Liver (tissue), 9 donors: ENCODE measurements around the gene KIZ. TPM values are rescaled to one million over a fixed set of nuclear protein-coding genes. Genes with fewer than 3 reads are reported as not detected.

Source experiments
- DNase-seq: peaks from one replicate; pipeline ENCODE4 v3.0.0-alpha.2; 2017; ENCODE audit warnings: low spot score
- H3K27ac ChIP-seq, 2 donors: one replicate each; pipeline ENCODE4 v1.7.0; 2013; ENCODE audit warnings: inconsistent platforms in 2 of 2, low read length in 2 of 2, control low read depth in 1 of 2, low read depth in 1 of 2, mild to moderate bottlenecking in 1 of 2
- H3K27me3 ChIP-seq, 4 donors: one replicate each; pipeline versions ENCODE4 v1.6.1 to v1.7.0; 2013; ENCODE audit warnings: low read length in 3 of 4, inconsistent platforms in 1 of 4, mild to moderate bottlenecking in 1 of 4, moderate library complexity in 1 of 4; ENCODE audit not compliant: control insufficient read depth in 4 of 4, insufficient read depth in 4 of 4
- H3K36me3 ChIP-seq, 4 donors: one replicate each; pipeline versions ENCODE4 v1.6.1 to v1.7.0; 2013; ENCODE audit warnings: low read length in 3 of 4, mild to moderate bottlenecking in 3 of 4, low read depth in 1 of 4, moderate library complexity in 1 of 4; ENCODE audit not compliant: control insufficient read depth in 4 of 4, insufficient read depth in 3 of 4
- H3K4me1 ChIP-seq, 4 donors: one replicate each; pipeline versions ENCODE4 v1.6.1 to v1.7.0; 2013; ENCODE audit warnings: low read length in 3 of 4, mild to moderate bottlenecking in 3 of 4, moderate library complexity in 1 of 4; ENCODE audit not compliant: control insufficient read depth in 4 of 4, insufficient read depth in 4 of 4
- H3K4me3 ChIP-seq, 3 donors: one replicate each; pipeline versions ENCODE4 v1.6.1 to v1.7.0; 2013; ENCODE audit warnings: low read length in 3 of 3, control low read depth in 1 of 3, low read depth in 1 of 3, mild to moderate bottlenecking in 1 of 3
- H3K9ac ChIP-seq, 2 donors: one replicate each; pipeline ENCODE4 v1.7.0; 2013; ENCODE audit warnings: low read length in 2 of 2, mild to moderate bottlenecking in 2 of 2, moderate library complexity in 2 of 2, control low read depth in 1 of 2, low read depth in 1 of 2
- H3K9me3 ChIP-seq, 4 donors: one replicate each; pipeline versions ENCODE4 v1.6.1 to v1.7.0; 2013; ENCODE audit warnings: low read length in 3 of 4; ENCODE audit not compliant: control insufficient read depth in 4 of 4
- EGR1 ChIP-seq, 2 donors: IDR thresholded peaks; 2 replicates each; pipeline ENCODE4 v1.6.1; 2016 to 2018; ENCODE audit warnings: antibody characterized with exemption in 2 of 2, low read depth in 2 of 2
- FOXA1 ChIP-seq: IDR thresholded peaks from 2 replicates; pipeline ENCODE4 v1.6.1; 2016; ENCODE audit warnings: antibody characterized with exemption
- FOXA2 ChIP-seq: IDR thresholded peaks from 2 replicates; pipeline ENCODE4 v1.6.1; 2016; ENCODE audit warnings: antibody characterized with exemption
- GABPA ChIP-seq, 2 donors: IDR thresholded peaks in 1 of 2; conservative IDR thresholded peaks in 1 of 2; 2 replicates each; pipeline ENCODE4 v1.6.1; 2016; ENCODE audit warnings: antibody characterized with exemption in 2 of 2, mild to moderate bottlenecking in 1 of 2, moderate library complexity in 1 of 2
- HNF4A ChIP-seq, 2 donors: conservative IDR thresholded peaks; 2 replicates each; pipeline ENCODE4 v1.6.1; 2016; ENCODE audit warnings: antibody characterized with exemption in 2 of 2, mild to moderate bottlenecking in 2 of 2
- HNF4G ChIP-seq: IDR thresholded peaks from 2 replicates; pipeline ENCODE4 v1.6.1; 2016; ENCODE audit warnings: antibody characterized with exemption
- JUND ChIP-seq, 2 donors: IDR thresholded peaks; 2 replicates each; pipeline ENCODE4 v1.6.1; 2016; ENCODE audit warnings: antibody characterized with exemption in 2 of 2
- MAX ChIP-seq: IDR thresholded peaks from 2 replicates; pipeline ENCODE4 v1.6.1; 2016; ENCODE audit warnings: antibody characterized with exemption
- NR2F2 ChIP-seq: IDR thresholded peaks from 2 replicates; pipeline ENCODE4 v1.6.1; 2016; ENCODE audit warnings: antibody characterized with exemption
- RAD21 ChIP-seq, 2 donors: IDR thresholded peaks; 2 replicates each; pipeline ENCODE4 v1.6.1; 2016; ENCODE audit warnings: antibody characterized with exemption in 2 of 2, mild to moderate bottlenecking in 2 of 2
- RXRA ChIP-seq, 2 donors: IDR thresholded peaks; 2 replicates each; pipeline ENCODE4 v1.6.1; 2017 to 2018; ENCODE audit warnings: antibody characterized with exemption in 2 of 2, mild to moderate bottlenecking in 1 of 2
- SP1 ChIP-seq: IDR thresholded peaks from 2 replicates; pipeline ENCODE4 v1.6.1; 2018; ENCODE audit warnings: antibody characterized with exemption, mild to moderate bottlenecking
- TAF1 ChIP-seq: conservative IDR thresholded peaks from 2 replicates; pipeline ENCODE4 v1.6.1; 2016; ENCODE audit warnings: antibody characterized with exemption, mild to moderate bottlenecking
- YY1 ChIP-seq: IDR thresholded peaks from 2 replicates; pipeline ENCODE4 v1.6.1; 2016; ENCODE audit warnings: antibody characterized with exemption, mild to moderate bottlenecking
- ZBTB33 ChIP-seq: IDR thresholded peaks from 2 replicates; pipeline ENCODE4 v1.6.1; 2016; ENCODE audit warnings: antibody characterized with exemption
- WGBS: extraction: QIAGEN DNeasy Blood & Tissue Kit; methylation state at CpG from one replicate; pipeline ENCODE4 v1.1.7; 2013; 5-methylcytosine and 5-hydroxymethylcytosine counted together
- polyA plus RNA-seq, 2 donors: library from polyadenylated mRNA; stranded (reverse) in 1 of 2; unstranded in 1 of 2; fragments of 200-250 nt in 1 of 2; fragments of >200 nt in 1 of 2; fragmentation: Nextera tagmentation in 1 of 2; extraction: Ambion mirVana in 1 of 2; gene quantifications; one replicate each; pipeline versions ENCODE4 v1.2.1 to v1.2.3, GENCODE V29; 2013 to 2015
- total RNA-seq, 2 donors: library from RNA; depleted of rRNA; stranded (reverse); fragments of >200 nt; gene quantifications; one replicate each; pipeline ENCODE4 v1.2.3, GENCODE V29; 2014
- TF ChIP-seq, protein P1 (sequence below): IDR thresholded peaks from 2 replicates; pipeline ENCODE4 v1.6.1; 2016; ENCODE audit warnings: antibody characterized with exemption
- donor health status: healthy.
- donor health status: healthy.
- donor health status: healthy.
- donor health status: healthy.
- donor health status: healthy.

Gene KIZ
- total and polyA plus RNA-seq, 4 donors, result 3.0 to 9.5 (median 5.2) TPM

DNA sequence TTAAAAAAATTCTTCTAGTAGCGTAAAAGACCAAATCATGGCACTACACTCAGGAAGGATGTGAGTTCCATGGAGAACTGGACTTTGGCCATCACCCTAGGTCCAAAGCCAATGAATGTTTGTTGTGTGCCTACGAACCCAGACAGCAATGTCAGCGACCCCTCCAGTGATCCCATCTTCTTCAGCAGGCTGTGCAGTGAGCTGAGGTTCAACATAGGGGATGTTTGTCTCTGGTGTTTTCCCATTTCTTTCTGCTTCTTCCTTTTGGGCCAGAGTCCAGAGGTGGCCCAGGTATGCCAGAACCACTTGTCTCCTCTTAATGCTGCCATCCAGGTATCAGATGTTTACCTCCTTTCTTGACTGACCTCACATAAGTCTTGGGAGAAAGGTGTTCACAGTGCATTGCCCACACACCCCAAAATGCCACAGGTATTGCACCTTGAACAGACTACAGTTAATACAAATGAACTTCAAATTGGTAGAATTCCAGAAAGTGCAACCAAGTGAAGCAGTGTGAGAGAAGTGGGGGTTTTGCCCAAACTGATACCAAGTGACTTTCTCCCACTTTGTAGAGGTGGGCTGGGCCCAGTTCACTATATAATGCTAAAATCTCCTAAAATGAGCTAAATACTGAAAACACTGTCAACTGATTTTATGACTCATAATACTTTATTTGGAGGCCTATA, 14.1 kb downstream of the KIZ start:
- Histone ChIP-seq H3K27ac (no peak overlapping the region), H3K9me3 (no peaks in the 10 kb centered on the region), H3K4me1 (no peaks in the 10 kb centered on the region), H3K27me3 (no peaks in the 10 kb centered on the region), H3K36me3 (peaks cover 0 to 4% (median 1%) of the 10 kb centered on the region in 4 donors), H3K9ac (no peak overlapping the region), H3K4me3 (no peak overlapping the region)
- DNase-seq, result no peak
- 44% methylated on average over 3 of the region's 3 CpGs for WGBS
- no peak for TF ChIP-seq NR2F2
- TF ChIP-seq, protein P1, sequence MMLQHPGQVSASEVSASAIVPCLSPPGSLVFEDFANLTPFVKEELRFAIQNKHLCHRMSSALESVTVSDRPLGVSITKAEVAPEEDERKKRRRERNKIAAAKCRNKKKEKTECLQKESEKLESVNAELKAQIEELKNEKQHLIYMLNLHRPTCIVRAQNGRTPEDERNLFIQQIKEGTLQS, result no peak
- peak; percentile 11 to 51 for TF ChIP-seq HNF4A (conservative IDR thresholded peaks at IDR 0.05)

- H3K27ac ChIP-seq, result no peak overlapping the region
- H3K36me3 ChIP-seq, result peaks cover 0 to 3% (median 1%) of the 10 kb centered on the region in 4 donors
- H3K9me3 ChIP-seq, result no peaks in the 10 kb centered on the region
- 88% methylated on average over 5 of the region's 5 CpGs for WGBS
- no peak overlapping the region for H3K4me3 ChIP-seq
- no peaks in the 10 kb centered on the region for H3K4me1 ChIP-seq
- no peak for DNase-seq
- H3K9ac ChIP-seq, result no peak overlapping the region
- no peak for TF ChIP-seq GABPA (IDR thresholded peaks at IDR 0.05 in 1 of 2, conservative IDR thresholded peaks at IDR 0.05 in 1 of 2)
- no peaks in the 10 kb centered on the region for H3K27me3 ChIP-seq
Observed at GRCh38 chr20:21141825-21142224, 15.9 kb downstream of the KIZ start.

GRCh38 chr20:21143194-21143890, 17.5 kb downstream of the KIZ start:
- Histone ChIP-seq H3K4me1 (no peaks in the 10 kb centered on the region), H3K27ac (no peak overlapping the region), H3K4me3 (no peak overlapping the region), H3K9ac (no peak overlapping the region), H3K27me3 (no peaks in the 10 kb centered on the region), H3K9me3 (no peaks in the 10 kb centered on the region), H3K36me3 (peaks cover 0 to 1% (median 0%) of the 10 kb centered on the region in 4 donors)
- no peak for DNase-seq
- no peak for TF ChIP-seq ZBTB33
- WGBS, result 92% methylated on average over 7 of the region's 7 CpGs

DNA sequence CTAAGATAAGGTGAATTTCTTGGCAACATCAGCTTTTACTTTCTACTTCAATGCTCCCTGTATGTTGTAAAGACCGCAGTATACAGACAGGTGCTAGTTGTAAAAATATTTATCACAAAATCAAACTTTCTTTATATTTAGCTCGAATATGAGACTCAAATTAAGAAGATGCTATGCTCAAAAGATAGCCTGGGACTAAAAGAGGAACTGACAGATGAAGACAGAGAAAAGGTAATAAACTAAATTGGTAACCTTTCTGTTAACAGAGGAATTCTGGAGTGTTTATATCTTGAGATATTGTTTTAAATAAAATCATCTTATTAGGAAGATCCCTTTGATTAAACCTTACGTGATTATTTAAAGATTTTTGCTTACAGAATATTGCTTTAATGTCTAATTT, 19.5 kb downstream of the KIZ start:
- WGBS, result 93% methylated on average over 3 of the region's 3 CpGs
- no peak overlapping the region for H3K4me3 ChIP-seq
- DNase-seq, result no peak
- no peaks in the 10 kb centered on the region for H3K36me3 ChIP-seq
- no peak for TF ChIP-seq JUND (IDR thresholded peaks at IDR 0.05)
- no peak for TF ChIP-seq TAF1
- no peak for TF ChIP-seq FOXA2
- no peak for TF ChIP-seq EGR1 (IDR thresholded peaks at IDR 0.05; ENCODE audit: low read depth in 2 of 2)
- no peak for TF ChIP-seq RXRA (IDR thresholded peaks at IDR 0.05)
- TF ChIP-seq YY1, result no peak
- TF ChIP-seq FOXA1, result no peak
- no peak for TF ChIP-seq NR2F2
- TF ChIP-seq, protein P1, result no peak
- no peak for TF ChIP-seq ZBTB33
- TF ChIP-seq MAX, result no peak
- no peak for TF ChIP-seq HNF4A (conservative IDR thresholded peaks at IDR 0.05)
- TF ChIP-seq SP1, result no peak
- TF ChIP-seq GABPA (IDR thresholded peaks at IDR 0.05 in 1 of 2, conservative IDR thresholded peaks at IDR 0.05 in 1 of 2), result no peak
- no peak for TF ChIP-seq HNF4G
- TF ChIP-seq RAD21 (IDR thresholded peaks at IDR 0.05), result no peak
- no peaks in the 10 kb centered on the region for H3K27me3 ChIP-seq
- H3K27ac ChIP-seq, result no peak overlapping the region
- H3K9ac ChIP-seq, result no peak overlapping the region
- H3K4me1 ChIP-seq, result no peaks in the 10 kb centered on the region
- H3K9me3 ChIP-seq, result no peaks in the 10 kb centered on the region
